ENCODE data around the gene MPC2. TPM values are rescaled to one million over a fixed set of nuclear protein-coding genes. Genes with fewer than 3 reads are reported as not detected.

The MPC2 gene
- total RNA-seq, 6 experiments from 2014 or later: 85.2 to 198 (median 142) TPM

- no peak overlapping the region for H3K27ac ChIP-seq
- no peaks in the 10 kb centered on the region for H3K27me3 ChIP-seq
- peaks cover 0 to 15% (median 5%) of the 10 kb centered on the region in 4 donors for H3K4me1 ChIP-seq
- DNase-seq (peak in 1 of 3 donors; percentile 46), ATAC-seq (peak; percentile 69 to 87 (median 76))
- 14% methylated on average over 3 of the region's 4 CpGs for WGBS (ENCODE audit: insufficient coverage, low coverage, low lambda C conversion rate, missing lambda C conversion rate)
- H3K36me3 ChIP-seq: no peaks in the 10 kb centered on the region
- H3K9me3 ChIP-seq: no peaks in the 10 kb centered on the region
- H3K4me3 ChIP-seq: no peak overlapping the region
- TF ChIP-seq CTCF (IDR thresholded peaks at IDR 0.05): no peak
- no peak for TF ChIP-seq POLR2A (IDR thresholded peaks at IDR 0.05)
- intact Hi-C loops (cut with DNase I): no loop called here
Observed at GRCh38 chr1:167904652-167905130, 32.2 kb downstream of the MPC2 start.

- intact Hi-C loops (cut with DNase I): no loop called here
- TF ChIP-seq CTCF (IDR thresholded peaks at IDR 0.05) (no peak), POLR2A (IDR thresholded peaks at IDR 0.05) (no peak)
- DNase-seq (no peak), ATAC-seq (no peak)
- Histone ChIP-seq H3K27ac (no peak overlapping the region), H3K27me3 (no peaks in the 10 kb centered on the region), H3K4me1 (peaks cover 0 to 27% (median 9%) of the 10 kb centered on the region in 4 donors), H3K36me3 (no peaks in the 10 kb centered on the region), H3K4me3 (no peak overlapping the region), H3K9me3 (no peaks in the 10 kb centered on the region)
- 92% methylated on average over 4 of the region's 4 CpGs for WGBS (ENCODE audit: insufficient coverage, low coverage, low lambda C conversion rate, missing lambda C conversion rate)
Observed at GRCh38 chr1:167900907-167901306, 36.0 kb downstream of the MPC2 start.

GRCh38 chr1:167899253-167899681 is 37.6 kb downstream of the MPC2 start:
- peak; percentile 86 to 94 (median 91) for DNase-seq
- Histone ChIP-seq H3K36me3 (no peaks in the 10 kb centered on the region), H3K9me3 (no peaks in the 10 kb centered on the region), H3K27ac (peak overlapping the region; percentile 28 to 74 (median 58)), H3K27me3 (no peaks in the 10 kb centered on the region), H3K4me1 (peaks cover 0 to 15% (median 4%) of the 10 kb centered on the region in 4 donors), H3K4me3 (no peak overlapping the region)
- WGBS (ENCODE audit: insufficient coverage, low coverage, low lambda C conversion rate, missing lambda C conversion rate): 63% methylated on average over 1 of the region's 4 CpGs
- peak; percentile 94 to 98 (median 95) for ATAC-seq
- intact Hi-C loops (cut with DNase I): no loop called here
- TF ChIP-seq CTCF (IDR thresholded peaks at IDR 0.05): no peak
- no peak for TF ChIP-seq POLR2A (IDR thresholded peaks at IDR 0.05)

- Histone ChIP-seq H3K9me3 (no peaks in the 10 kb centered on the region), H3K36me3 (no peaks in the 10 kb centered on the region), H3K27me3 (no peaks in the 10 kb centered on the region), H3K27ac (peak overlapping the region; percentile 28 to 74 (median 58)), H3K4me1 (peaks cover 0 to 15% (median 4%) of the 10 kb centered on the region in 4 donors), H3K4me3 (no peak overlapping the region)
- DNase-seq (no peak), ATAC-seq (peak; percentile 39 to 69 (median 60))
- intact Hi-C loops (cut with DNase I): no loop called here
- 63% methylated on average over 7 of the region's 9 CpGs for WGBS (ENCODE audit: insufficient coverage, low coverage, low lambda C conversion rate, missing lambda C conversion rate)
- TF ChIP-seq CTCF (IDR thresholded peaks at IDR 0.05) (no peak), POLR2A (IDR thresholded peaks at IDR 0.05) (no peak)
Observed at GRCh38 chr1:167898578-167899222, 38.2 kb downstream of the MPC2 start.
